Testis (tissue), 5 donors: ENCODE results near the gene XAGE1A. TPM values are rescaled to one million over a fixed set of nuclear protein-coding genes. Genes with fewer than 3 reads are reported as not detected.
"Not testable (repeated sequence)": the region's sequence is repeated elsewhere in the genome, so short reads cannot be mapped to it uniquely, and the experiment has no call there.

Experiments
- DNase-seq: peaks from one replicate; pipeline ENCODE4 v3.0.0-alpha.2; 2019
- H3K27ac ChIP-seq, 2 donors: fragments of 200-600 bp; sonication (generic); one replicate each; pipeline ENCODE4 v1.5.1; 2019
- H3K27me3 ChIP-seq: fragments of 200-600 bp; sonication (generic); one replicate; pipeline ENCODE4 v1.5.1; 2019
- H3K36me3 ChIP-seq: fragments of 200-600 bp; sonication (generic); one replicate; pipeline ENCODE4 v1.5.1; 2017; ENCODE audit warnings: low read depth; ENCODE audit errors: missing control alignments
- H3K4me1 ChIP-seq: fragments of 200-600 bp; sonication (generic); one replicate; pipeline ENCODE4 v1.5.1; 2019
- H3K4me3 ChIP-seq, 2 donors: fragments of 200-600 bp; sonication (generic); one replicate each; pipeline ENCODE4 v1.5.1; 2017 to 2019
- H3K9me3 ChIP-seq: fragments of 200-600 bp; sonication (generic); one replicate; pipeline ENCODE4 v1.5.1; 2017
- POLR2A ChIP-seq: fragments of 450-650 bp; IDR thresholded peaks from one replicate; pipeline ENCODE4 v1.6.1; 2017; ENCODE audit warnings: antibody characterized with exemption, mild to moderate bottlenecking, moderate library complexity
- WGBS, 2 donors: methylation state at CpG; one replicate each; pipeline ENCODE4 v1.1.5; 2018; 5-methylcytosine and 5-hydroxymethylcytosine counted together
- intact Hi-C: fragments of 100-400 bp; cut with DNase I; formaldehyde crosslinking; loops from one replicate; pipeline ENCODE4 v1.15.1; 2023; ENCODE audit warnings: low total_unique reads
- long read RNA-seq, 2 donors: transcript quantifications; one replicate each; lab custom pipeline, GENCODE V29; 2026
- polyA plus RNA-seq: library from polyadenylated mRNA; stranded (reverse); fragments of 350-450 nt; fragmentation: Illumina TruSeq; extraction: RNeasy Lipid Tissue Mini Kit (QIAGEN cat#74804); gene quantifications from one replicate; pipeline ENCODE4 v1.2.3, GENCODE V29; 2014; ENCODE audit warnings: low read depth, low replicate concordance; ENCODE audit not compliant: insufficient read depth
- total RNA-seq, 2 donors: library from RNA; depleted of rRNA; stranded (reverse); fragments of >200 nt; gene quantifications; one replicate each; pipeline ENCODE4 v1.2.3, GENCODE V29; 2016
- TF ChIP-seq, protein P1 (sequence below), 3 experiments: fragments of 450-650 bp in 2 of 3; fragments of 200-600 bp in 1 of 3; sonication (generic) in 1 of 3; IDR thresholded peaks; one replicate each; pipeline ENCODE4 v1.5.1; 2016 to 2019; ENCODE audit warnings: antibody characterized with exemption in 3 of 3, mild to moderate bottlenecking in 2 of 3, moderate library complexity in 1 of 3

XAGE1A gene, protein sequence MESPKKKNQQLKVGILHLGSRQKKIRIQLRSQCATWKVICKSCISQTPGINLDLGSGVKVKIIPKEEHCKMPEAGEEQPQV
- 10 to 100 TPM; 14.4 to 31.9 TPM for total RNA-seq
- polyA plus RNA-seq, result 31.7 TPM
- long read RNA-seq, donor 1, transcript XAGE1A-203 (4 exons, 614 nt), result major isoform, 7 of 9 reads
- long read RNA-seq, donor 1, partial matches to known transcripts, result 0 of 9 reads
- long read RNA-seq, donor 1, other reads (novel, unspliced or antisense), result 0 of 9 reads
- long read RNA-seq, donor 2, transcript XAGE1A-203 (4 exons, 614 nt), result major isoform, 14 of 15 reads
- long read RNA-seq, donor 2, partial matches to known transcripts, result 0 of 15 reads
- long read RNA-seq, donor 2, other reads (novel, unspliced or antisense), result 0 of 15 reads

DNA sequence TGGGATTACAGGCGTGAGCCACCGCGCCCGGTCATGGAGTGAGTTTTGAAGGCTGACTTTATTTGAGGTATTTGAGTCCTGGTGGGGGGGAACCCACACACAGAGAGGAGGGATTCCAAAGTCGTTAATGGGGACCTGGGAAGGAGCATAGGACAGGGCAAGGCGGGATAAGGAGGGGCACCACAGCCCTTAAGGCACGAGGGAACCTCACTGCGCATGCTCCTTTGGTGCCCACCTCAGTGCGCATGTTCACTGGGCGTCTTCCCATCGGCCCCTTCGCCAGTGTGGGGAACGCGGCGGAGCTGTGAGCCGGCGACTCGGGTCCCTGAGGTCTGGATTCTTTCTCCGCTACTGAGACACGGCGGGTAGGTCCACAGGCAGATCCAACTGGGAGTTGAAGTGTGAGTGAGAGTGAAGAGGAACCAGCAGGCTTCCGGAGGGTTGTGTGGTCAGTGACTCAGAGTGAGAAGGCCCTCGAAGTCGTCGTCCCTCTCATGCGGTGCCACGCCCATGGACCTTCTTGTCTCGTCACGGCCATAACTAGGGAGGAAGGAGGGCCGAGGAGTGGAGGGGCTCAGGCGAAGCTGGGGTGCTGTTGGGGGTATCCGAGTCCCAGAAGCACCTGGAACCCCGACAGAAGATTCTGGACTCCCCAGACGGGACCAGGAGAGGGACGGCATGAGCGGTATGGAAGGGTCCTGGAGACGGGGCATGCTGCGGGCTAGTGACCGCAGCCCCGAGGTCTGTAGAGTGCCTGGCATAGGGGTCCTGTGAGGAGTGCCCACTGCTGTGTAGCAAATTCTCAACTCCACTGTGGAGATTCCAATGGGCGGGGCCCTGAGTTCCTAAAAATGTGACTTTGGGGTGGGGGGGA, at the start of gene XAGE1A:
TSS of gene XAGE1A (plus strand) at position 264 of the 874 bp plus-strand sequence. CDS start 1,554 bp downstream, outside the sequence.
- H3K36me3 ChIP-seq, H3K27me3 ChIP-seq, DNase-seq, H3K9me3 ChIP-seq, H3K4me3 ChIP-seq, H3K4me1 ChIP-seq, H3K27ac ChIP-seq, intact Hi-C loops: not testable (repeated sequence)
- WGBS, 2 donors, result no CpG with 5 or more reads among the region's 41 CpGs

DNA sequence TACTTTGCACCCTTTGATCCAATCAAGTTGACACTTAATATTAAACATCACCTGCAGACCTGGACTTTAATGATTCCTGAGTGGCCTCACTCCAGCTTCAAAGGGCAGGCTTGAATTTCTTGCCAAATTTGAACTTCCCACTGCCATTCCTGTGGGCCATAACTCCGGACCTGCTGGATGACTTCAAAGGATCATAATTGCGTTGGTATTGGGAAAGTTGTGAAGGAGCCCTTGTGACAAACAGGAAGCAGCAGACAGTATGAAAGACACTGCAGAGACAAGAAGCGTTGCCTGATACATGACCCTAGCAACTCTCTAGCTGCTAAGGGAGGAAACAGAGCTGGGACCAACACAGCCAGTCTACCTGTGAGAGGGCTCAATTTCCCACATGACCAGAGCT, 43.6 kb upstream of the XAGE1A start:
- H3K9me3 ChIP-seq, intact Hi-C loops, H3K36me3 ChIP-seq, H3K4me1 ChIP-seq, H3K4me3 ChIP-seq, DNase-seq, H3K27me3 ChIP-seq, H3K27ac ChIP-seq: not testable (repeated sequence)
- WGBS, 2 donors, result 77 to 90% methylated on average over 2 to 3 of the region's 3 CpGs

DNA sequence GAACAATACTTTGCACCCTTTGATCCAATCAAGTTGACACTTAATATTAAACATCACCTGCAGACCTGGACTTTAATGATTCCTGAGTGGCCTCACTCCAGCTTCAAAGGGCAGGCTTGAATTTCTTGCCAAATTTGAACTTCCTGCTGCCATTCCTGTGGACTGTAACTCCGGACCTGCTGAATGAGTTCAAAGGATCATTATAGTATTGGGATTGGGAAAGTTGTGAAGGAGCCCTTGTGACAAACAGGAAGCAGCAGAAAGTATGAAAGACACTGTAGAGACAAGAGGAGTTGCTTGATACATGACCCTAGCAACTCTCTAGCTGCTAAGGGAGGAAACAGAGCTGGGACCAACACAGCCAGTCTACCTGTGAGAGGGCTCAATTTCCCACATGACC, 24.3 kb upstream of the XAGE1A start:
- DNase-seq, intact Hi-C loops, H3K4me3 ChIP-seq, H3K36me3 ChIP-seq, H3K9me3 ChIP-seq, H3K27ac ChIP-seq, H3K27me3 ChIP-seq, H3K4me1 ChIP-seq: not testable (repeated sequence)
- 33 to 43% methylated on average over 1 of the region's 1 CpG for WGBS, 2 donors

DNA sequence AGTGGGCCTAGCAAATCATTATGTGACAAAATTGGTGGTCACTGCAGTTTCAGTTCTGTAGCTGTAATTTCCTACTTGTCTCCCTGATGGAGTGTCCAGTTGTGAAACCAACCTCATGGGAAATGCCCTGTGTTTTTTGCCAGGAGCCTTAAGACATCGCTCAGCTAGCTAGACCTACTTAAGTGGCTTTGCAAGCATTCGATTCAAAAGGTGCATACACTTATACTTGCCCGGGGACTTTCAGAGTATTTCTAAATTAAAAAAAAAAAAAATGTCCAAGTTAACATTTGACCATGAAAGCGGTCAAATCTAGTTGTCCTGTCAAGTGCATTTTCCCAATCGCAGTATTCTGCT, 788 bp downstream of the XAGE1A start:
- intact Hi-C loops, H3K9me3 ChIP-seq, H3K4me1 ChIP-seq, DNase-seq, H3K36me3 ChIP-seq, H3K4me3 ChIP-seq, H3K27ac ChIP-seq, H3K27me3 ChIP-seq: not testable (repeated sequence)
- WGBS, 2 donors, result no CpG with 5 or more reads among the region's 5 CpGs

DNA sequence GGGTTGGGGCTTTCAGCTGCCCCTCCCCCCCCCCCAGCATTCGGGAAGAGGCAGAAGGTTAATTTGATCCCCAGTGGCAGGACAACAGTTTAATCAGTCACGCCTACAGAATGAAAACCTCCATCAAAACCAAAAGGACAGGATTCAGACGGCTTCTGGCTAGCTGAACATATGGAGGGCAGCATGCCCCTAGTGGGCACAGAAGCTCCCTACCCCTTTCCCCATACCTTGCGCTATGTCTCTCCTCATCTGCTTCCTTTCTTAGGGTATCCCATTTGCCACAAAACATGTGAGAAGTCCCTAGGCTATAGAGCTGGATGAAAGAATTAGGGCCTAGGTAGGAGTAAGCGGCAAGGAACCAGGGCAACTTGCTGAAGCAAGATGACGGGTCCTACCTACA, 5.8 kb downstream of the XAGE1A start:
- DNase-seq, H3K27me3 ChIP-seq, H3K9me3 ChIP-seq, H3K4me1 ChIP-seq, H3K27ac ChIP-seq, H3K36me3 ChIP-seq, intact Hi-C loops, H3K4me3 ChIP-seq: not testable (repeated sequence)
- WGBS, 2 donors, result no CpG with 5 or more reads among the region's 6 CpGs

DNA sequence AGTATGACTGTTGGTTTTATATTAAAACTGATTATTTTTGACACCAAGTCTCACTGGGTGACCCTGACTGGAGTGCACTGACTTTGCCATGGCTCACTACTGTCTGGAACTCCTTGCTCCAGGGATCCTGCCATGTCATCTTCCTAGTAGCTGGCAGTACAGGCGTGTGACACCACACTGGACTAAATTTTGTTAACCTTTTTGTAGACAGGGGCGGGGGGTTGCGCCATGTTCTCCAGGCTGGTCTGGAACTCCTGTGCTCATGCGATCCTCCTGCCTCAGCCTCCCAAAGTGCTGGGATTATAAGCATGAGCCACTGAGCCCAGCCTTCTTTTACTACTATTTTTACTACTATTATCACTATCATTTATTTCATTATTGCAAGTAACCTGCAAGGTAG, 8.9 kb downstream of the XAGE1A start:
- intact Hi-C loops, result no loop called here
- H3K4me1 ChIP-seq, result no peaks in the 10 kb centered on the region
- H3K36me3 ChIP-seq, result no peaks in the 10 kb centered on the region
- TF ChIP-seq POLR2A, result no peak
- TF ChIP-seq, protein P1, sequence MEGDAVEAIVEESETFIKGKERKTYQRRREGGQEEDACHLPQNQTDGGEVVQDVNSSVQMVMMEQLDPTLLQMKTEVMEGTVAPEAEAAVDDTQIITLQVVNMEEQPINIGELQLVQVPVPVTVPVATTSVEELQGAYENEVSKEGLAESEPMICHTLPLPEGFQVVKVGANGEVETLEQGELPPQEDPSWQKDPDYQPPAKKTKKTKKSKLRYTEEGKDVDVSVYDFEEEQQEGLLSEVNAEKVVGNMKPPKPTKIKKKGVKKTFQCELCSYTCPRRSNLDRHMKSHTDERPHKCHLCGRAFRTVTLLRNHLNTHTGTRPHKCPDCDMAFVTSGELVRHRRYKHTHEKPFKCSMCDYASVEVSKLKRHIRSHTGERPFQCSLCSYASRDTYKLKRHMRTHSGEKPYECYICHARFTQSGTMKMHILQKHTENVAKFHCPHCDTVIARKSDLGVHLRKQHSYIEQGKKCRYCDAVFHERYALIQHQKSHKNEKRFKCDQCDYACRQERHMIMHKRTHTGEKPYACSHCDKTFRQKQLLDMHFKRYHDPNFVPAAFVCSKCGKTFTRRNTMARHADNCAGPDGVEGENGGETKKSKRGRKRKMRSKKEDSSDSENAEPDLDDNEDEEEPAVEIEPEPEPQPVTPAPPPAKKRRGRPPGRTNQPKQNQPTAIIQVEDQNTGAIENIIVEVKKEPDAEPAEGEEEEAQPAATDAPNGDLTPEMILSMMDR (IDR thresholded peaks at IDR 0.05), result no peak
- H3K9me3 ChIP-seq, result no peaks in the 10 kb centered on the region
- no peak for DNase-seq
- H3K27me3 ChIP-seq, result no peaks in the 10 kb centered on the region
- no peak overlapping the region for H3K27ac ChIP-seq
- H3K4me3 ChIP-seq, result no peak overlapping the region
- 94 to 100% methylated on average over 2 to 4 of the region's 4 CpGs for WGBS, 2 donors

DNA sequence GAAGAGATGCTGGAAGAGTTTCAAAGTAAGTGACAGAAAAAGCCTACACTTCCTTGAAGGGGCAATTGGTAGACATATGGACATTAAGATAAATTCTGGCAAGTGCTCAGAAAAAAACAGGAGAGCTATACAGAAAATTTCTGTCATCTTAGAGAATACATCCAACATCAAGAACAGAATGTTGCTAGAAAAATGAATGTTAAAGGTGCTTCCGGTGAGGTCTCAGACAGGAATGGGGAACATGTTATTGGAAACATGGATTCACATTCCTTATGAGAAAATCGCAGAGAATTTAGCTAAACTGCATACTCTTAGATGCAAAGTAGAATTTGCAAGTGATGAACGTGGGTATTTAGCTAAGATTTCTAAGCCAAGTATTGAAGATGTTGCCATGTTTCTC, 11.7 kb downstream of the XAGE1A start:
- intact Hi-C loops, result no loop called here
- H3K36me3 ChIP-seq, result no peaks in the 10 kb centered on the region
- H3K27me3 ChIP-seq, result no peaks in the 10 kb centered on the region
- H3K27ac ChIP-seq, result no peak overlapping the region
- 94 to 96% methylated on average over 3 of the region's 3 CpGs for WGBS, 2 donors
- H3K4me1 ChIP-seq, result no peaks in the 10 kb centered on the region
- H3K4me3 ChIP-seq, result no peak overlapping the region
- TF ChIP-seq, protein P1 (IDR thresholded peaks at IDR 0.05), result no peak
- TF ChIP-seq POLR2A, result no peak
- DNase-seq, result no peak
- no peaks in the 10 kb centered on the region for H3K9me3 ChIP-seq
